GM21381 (cell line): ENCODE measurements around the gene SUPT3H.

Experiments used
- ATAC-seq: cut with Tn5 transposase; IDR thresholded peaks from one replicate; pipeline ENCODE4 v1.9.1; 2021; ENCODE audit warnings: mild to moderate bottlenecking, moderate library complexity; ENCODE audit not compliant: unreplicated experiment

Gene SUPT3H

GRCh38 chr6:44966449-44967092 lies 411.2 kb downstream of the SUPT3H start:
- ATAC-seq = no peak

GRCh38 chr6:44965708-44966107 lies 412.0 kb downstream of the SUPT3H start:
- ATAC-seq = no peak

GRCh38 chr6:44960898-44961297 lies 416.8 kb downstream of the SUPT3H start:
- ATAC-seq = no peak

- ATAC-seq = no peak
Observed at GRCh38 chr6:44959651-44960050, 418.1 kb downstream of the SUPT3H start.

- ATAC-seq = no peak
Observed at GRCh38 chr6:44957156-44957555, 420.6 kb downstream of the SUPT3H start.

- ATAC-seq = no peak
Observed at GRCh38 chr6:44956396-44956795, 421.3 kb downstream of the SUPT3H start.

- ATAC-seq = no peak
Observed at GRCh38 chr6:44955145-44955544, 422.6 kb downstream of the SUPT3H start.

GRCh38 chr6:44954281-44954680 lies 423.5 kb downstream of the SUPT3H start:
- no peak for ATAC-seq

GRCh38 chr6:44951253-44951747 lies 426.4 kb downstream of the SUPT3H start:
- no peak for ATAC-seq

- ATAC-seq = no peak
Observed at GRCh38 chr6:44949596-44950201, 428.0 kb downstream of the SUPT3H start.

GRCh38 chr6:44943541-44943940 lies 434.2 kb downstream of the SUPT3H start:
- ATAC-seq = no peak

- no peak for ATAC-seq
Observed at GRCh38 chr6:44942798-44943197, 434.9 kb downstream of the SUPT3H start.

GRCh38 chr6:44942201-44942600 lies 435.5 kb downstream of the SUPT3H start:
- ATAC-seq = no peak

GRCh38 chr6:44940367-44940766 lies 437.4 kb downstream of the SUPT3H start:
- no peak for ATAC-seq

GRCh38 chr6:44935693-44936300 lies 441.9 kb downstream of the SUPT3H start:
- ATAC-seq = no peak

GRCh38 chr6:44933108-44933507 lies 444.6 kb downstream of the SUPT3H start:
- no peak for ATAC-seq

GRCh38 chr6:44932651-44933091 lies 445.1 kb downstream of the SUPT3H start:
- no peak for ATAC-seq

GRCh38 chr6:44931385-44931784 lies 446.3 kb downstream of the SUPT3H start:
- no peak for ATAC-seq

GRCh38 chr6:44926556-44926955 lies 451.2 kb downstream of the SUPT3H start:
- ATAC-seq = no peak

- no peak for ATAC-seq
Observed at GRCh38 chr6:44925100-44925739, 452.5 kb downstream of the SUPT3H start.

GRCh38 chr6:44923444-44923843 lies 454.3 kb downstream of the SUPT3H start:
- no peak for ATAC-seq

- no peak for ATAC-seq
Observed at GRCh38 chr6:44921798-44922197, 455.9 kb downstream of the SUPT3H start.
